ENCODE measurements around the gene KRT36.

DNA sequence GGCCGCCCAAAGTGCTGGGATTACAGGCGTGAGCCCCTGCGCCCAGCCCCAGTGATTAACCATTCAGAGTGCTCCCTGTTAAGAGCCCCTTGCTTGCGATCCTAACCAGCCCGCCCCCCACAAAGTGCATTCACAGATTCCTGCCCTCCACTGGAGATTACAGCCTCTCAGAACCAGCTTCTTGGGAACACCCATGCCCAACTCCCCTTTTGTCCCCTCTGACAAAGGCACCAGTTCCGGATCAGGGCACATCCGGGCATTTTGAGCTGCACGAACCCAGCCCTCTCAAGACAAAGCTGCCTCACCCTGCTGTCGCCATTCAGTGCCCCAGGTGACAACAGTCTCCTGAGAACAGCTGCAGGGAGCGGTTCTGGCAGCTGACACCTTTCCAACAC lies 39.2 kb upstream of the KRT36 start:
- TF ChIP-seq, protein P1, sequence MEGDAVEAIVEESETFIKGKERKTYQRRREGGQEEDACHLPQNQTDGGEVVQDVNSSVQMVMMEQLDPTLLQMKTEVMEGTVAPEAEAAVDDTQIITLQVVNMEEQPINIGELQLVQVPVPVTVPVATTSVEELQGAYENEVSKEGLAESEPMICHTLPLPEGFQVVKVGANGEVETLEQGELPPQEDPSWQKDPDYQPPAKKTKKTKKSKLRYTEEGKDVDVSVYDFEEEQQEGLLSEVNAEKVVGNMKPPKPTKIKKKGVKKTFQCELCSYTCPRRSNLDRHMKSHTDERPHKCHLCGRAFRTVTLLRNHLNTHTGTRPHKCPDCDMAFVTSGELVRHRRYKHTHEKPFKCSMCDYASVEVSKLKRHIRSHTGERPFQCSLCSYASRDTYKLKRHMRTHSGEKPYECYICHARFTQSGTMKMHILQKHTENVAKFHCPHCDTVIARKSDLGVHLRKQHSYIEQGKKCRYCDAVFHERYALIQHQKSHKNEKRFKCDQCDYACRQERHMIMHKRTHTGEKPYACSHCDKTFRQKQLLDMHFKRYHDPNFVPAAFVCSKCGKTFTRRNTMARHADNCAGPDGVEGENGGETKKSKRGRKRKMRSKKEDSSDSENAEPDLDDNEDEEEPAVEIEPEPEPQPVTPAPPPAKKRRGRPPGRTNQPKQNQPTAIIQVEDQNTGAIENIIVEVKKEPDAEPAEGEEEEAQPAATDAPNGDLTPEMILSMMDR (IDR thresholded peaks at IDR 0.05) = no peak
- TF ChIP-seq POLR2A (IDR thresholded peaks at IDR 0.05) (no peak), EP300 (IDR thresholded peaks at IDR 0.05) (no peak), POLR2AphosphoS5 (IDR thresholded peaks at IDR 0.05) (peak in 1 of 3 donors; percentile 25)

Measured in stomach (tissue), 4 donors.